ENCODE measurements around the gene C2CD3.

The C2CD3 gene

GRCh38 chr11:73974604-73975478 is 196.0 kb downstream of the C2CD3 start:
- in situ Hi-C loops (cut with MboI; ENCODE audit: low sequenced_read_pairs, unreplicated experiment): loop anchor here (25.0 kb wide), 1 partner anchor 262 kb away; no protein-coding TSS in a partner anchor
- DNase-seq (ENCODE audit: low spot score): no peak
- TF ChIP-seq CTCF (IDR thresholded peaks at IDR 0.05; ENCODE audit: borderline replicate concordance, control extremely low read depth, extremely low read depth, insufficient read depth, missing control alignments): no peak

- in situ Hi-C loops (cut with MboI; ENCODE audit: low sequenced_read_pairs, unreplicated experiment): loop anchor here (25.0 kb wide), 1 partner anchor 264 kb away; no protein-coding TSS in a partner anchor
- no peak for TF ChIP-seq CTCF (IDR thresholded peaks at IDR 0.05; ENCODE audit: borderline replicate concordance, control extremely low read depth, extremely low read depth, insufficient read depth, missing control alignments)
- no peak for DNase-seq (ENCODE audit: low spot score)
Observed at GRCh38 chr11:73972620-73973449, 198.0 kb downstream of the C2CD3 start.

GRCh38 chr11:73972187-73972586 is 198.6 kb downstream of the C2CD3 start:
- in situ Hi-C loops (cut with MboI; ENCODE audit: low sequenced_read_pairs, unreplicated experiment): loop anchor here (25.0 kb wide), 1 partner anchor 265 kb away; no protein-coding TSS in a partner anchor
- no peak for DNase-seq (ENCODE audit: low spot score)
- TF ChIP-seq CTCF (IDR thresholded peaks at IDR 0.05; ENCODE audit: borderline replicate concordance, control extremely low read depth, extremely low read depth, insufficient read depth, missing control alignments): no peak

- no peak for TF ChIP-seq CTCF (IDR thresholded peaks at IDR 0.05; ENCODE audit: borderline replicate concordance, control extremely low read depth, extremely low read depth, insufficient read depth, missing control alignments)
Observed at GRCh38 chr11:73971175-73971719, 199.6 kb downstream of the C2CD3 start.

GRCh38 chr11:73969991-73970800 is 200.6 kb downstream of the C2CD3 start:
- in situ Hi-C loops (cut with MboI; ENCODE audit: low sequenced_read_pairs, unreplicated experiment): loop anchor here (25.0 kb wide), 1 partner anchor 267 kb away; no protein-coding TSS in a partner anchor
- peak; percentile 20 for DNase-seq (ENCODE audit: low spot score)
- TF ChIP-seq CTCF (IDR thresholded peaks at IDR 0.05; ENCODE audit: borderline replicate concordance, control extremely low read depth, extremely low read depth, insufficient read depth, missing control alignments): no peak

More at GRCh38 chr11:73971175-73971719, 199.6 kb downstream of the C2CD3 start:
- DNase-seq (ENCODE audit: low spot score): no peak
- in situ Hi-C loops (cut with MboI; ENCODE audit: low sequenced_read_pairs, unreplicated experiment): loop anchor here (25.0 kb wide), 1 partner anchor 266 kb away; no protein-coding TSS in a partner anchor
